HG03039 (cell line): ENCODE results near the gene EIF5B.
"Not testable (repeated sequence)": the region's sequence is repeated elsewhere in the genome, so short reads cannot be mapped to it uniquely, and the experiment has no call there.

Experiments used
- ATAC-seq: cut with Tn5 transposase; IDR thresholded peaks from one replicate; pipeline ENCODE4 v1.9.1; 2021; ENCODE audit warnings: mild to moderate bottlenecking, moderate library complexity; ENCODE audit not compliant: unreplicated experiment

Gene EIF5B, protein sequence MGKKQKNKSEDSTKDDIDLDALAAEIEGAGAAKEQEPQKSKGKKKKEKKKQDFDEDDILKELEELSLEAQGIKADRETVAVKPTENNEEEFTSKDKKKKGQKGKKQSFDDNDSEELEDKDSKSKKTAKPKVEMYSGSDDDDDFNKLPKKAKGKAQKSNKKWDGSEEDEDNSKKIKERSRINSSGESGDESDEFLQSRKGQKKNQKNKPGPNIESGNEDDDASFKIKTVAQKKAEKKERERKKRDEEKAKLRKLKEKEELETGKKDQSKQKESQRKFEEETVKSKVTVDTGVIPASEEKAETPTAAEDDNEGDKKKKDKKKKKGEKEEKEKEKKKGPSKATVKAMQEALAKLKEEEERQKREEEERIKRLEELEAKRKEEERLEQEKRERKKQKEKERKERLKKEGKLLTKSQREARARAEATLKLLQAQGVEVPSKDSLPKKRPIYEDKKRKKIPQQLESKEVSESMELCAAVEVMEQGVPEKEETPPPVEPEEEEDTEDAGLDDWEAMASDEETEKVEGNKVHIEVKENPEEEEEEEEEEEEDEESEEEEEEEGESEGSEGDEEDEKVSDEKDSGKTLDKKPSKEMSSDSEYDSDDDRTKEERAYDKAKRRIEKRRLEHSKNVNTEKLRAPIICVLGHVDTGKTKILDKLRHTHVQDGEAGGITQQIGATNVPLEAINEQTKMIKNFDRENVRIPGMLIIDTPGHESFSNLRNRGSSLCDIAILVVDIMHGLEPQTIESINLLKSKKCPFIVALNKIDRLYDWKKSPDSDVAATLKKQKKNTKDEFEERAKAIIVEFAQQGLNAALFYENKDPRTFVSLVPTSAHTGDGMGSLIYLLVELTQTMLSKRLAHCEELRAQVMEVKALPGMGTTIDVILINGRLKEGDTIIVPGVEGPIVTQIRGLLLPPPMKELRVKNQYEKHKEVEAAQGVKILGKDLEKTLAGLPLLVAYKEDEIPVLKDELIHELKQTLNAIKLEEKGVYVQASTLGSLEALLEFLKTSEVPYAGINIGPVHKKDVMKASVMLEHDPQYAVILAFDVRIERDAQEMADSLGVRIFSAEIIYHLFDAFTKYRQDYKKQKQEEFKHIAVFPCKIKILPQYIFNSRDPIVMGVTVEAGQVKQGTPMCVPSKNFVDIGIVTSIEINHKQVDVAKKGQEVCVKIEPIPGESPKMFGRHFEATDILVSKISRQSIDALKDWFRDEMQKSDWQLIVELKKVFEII

GRCh38 chr2:99337113-99338028, at the start of gene EIF5B:
Gene EIF5B (plus strand): TSS chr2:99337389. CDS start chr2:99337555, 166 bp downstream.
- peak; percentile 57 for ATAC-seq

- ATAC-seq = no peak
Observed at GRCh38 chr2:99297994-99298393, 39.2 kb upstream of the EIF5B start.

DNA sequence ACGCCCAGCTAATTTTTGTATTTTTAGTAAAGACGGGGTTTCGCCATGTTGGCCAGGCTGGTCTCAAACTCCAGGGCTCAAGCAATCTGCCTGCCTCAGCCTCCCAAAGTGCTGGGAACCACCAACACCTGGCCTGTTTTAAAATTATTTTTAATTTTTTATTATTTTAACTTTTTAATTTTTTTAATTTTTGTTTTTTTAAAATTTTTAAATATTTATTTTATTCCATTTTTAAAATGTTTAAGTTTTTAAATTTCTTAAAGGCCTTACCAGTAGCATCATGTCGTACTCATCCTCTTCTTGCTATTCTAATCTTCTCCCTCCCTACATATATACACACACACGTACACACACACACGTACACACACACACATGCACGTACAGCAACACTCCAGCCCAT, 37.6 kb upstream of the EIF5B start:
- no peak for ATAC-seq

DNA sequence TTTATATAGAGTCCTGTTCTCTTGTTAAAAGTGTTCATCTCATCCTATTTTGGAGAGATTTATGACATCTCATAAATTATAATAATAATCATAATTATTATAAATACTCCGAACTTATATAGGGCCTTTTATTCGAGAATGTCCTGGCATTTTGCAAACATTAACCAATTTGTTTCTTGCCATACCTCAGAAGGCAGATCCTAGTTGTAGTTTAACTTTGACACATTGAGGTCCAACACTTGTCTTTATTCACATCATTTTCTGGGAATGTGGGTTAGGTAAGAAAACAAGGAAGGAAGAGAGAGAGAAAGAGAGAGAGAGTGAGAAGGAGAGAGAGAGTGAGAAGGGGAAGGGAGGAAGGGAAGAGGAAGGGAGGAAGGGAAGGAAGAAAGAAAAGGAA, 36.1 kb upstream of the EIF5B start, which contains the start of gene LYG1:
Gene LYG1 (minus strand): TSS at position 101 of the 400 bp plus-strand sequence. CDS start 5,527 bp downstream, outside the sequence.
- ATAC-seq = not testable (repeated sequence)

GRCh38 chr2:99317161-99317872, 19.9 kb upstream of the EIF5B start:
- ATAC-seq = no peak

GRCh38 chr2:99317873-99318200, 19.4 kb upstream of the EIF5B start:
- ATAC-seq = not testable (repeated sequence)

DNA sequence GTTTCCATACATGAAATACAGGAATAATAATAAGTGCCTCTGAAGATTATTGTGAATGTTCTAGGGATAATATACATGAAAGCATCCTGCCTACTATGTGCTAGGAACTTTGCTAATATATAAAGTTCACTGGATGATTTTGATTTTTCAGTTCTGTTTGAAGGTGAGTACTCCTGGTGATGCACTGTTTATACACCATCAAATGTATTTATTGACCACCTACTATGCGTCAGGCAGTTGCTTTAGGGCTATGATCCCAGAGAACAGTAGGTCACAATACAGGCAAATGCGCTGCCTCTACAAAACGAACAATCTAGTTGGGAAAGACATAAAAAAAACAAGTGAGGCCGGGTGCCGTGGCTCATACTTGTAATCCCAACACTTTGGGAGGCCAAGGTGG, 11.8 kb upstream of the EIF5B start:
- no peak for ATAC-seq

DNA sequence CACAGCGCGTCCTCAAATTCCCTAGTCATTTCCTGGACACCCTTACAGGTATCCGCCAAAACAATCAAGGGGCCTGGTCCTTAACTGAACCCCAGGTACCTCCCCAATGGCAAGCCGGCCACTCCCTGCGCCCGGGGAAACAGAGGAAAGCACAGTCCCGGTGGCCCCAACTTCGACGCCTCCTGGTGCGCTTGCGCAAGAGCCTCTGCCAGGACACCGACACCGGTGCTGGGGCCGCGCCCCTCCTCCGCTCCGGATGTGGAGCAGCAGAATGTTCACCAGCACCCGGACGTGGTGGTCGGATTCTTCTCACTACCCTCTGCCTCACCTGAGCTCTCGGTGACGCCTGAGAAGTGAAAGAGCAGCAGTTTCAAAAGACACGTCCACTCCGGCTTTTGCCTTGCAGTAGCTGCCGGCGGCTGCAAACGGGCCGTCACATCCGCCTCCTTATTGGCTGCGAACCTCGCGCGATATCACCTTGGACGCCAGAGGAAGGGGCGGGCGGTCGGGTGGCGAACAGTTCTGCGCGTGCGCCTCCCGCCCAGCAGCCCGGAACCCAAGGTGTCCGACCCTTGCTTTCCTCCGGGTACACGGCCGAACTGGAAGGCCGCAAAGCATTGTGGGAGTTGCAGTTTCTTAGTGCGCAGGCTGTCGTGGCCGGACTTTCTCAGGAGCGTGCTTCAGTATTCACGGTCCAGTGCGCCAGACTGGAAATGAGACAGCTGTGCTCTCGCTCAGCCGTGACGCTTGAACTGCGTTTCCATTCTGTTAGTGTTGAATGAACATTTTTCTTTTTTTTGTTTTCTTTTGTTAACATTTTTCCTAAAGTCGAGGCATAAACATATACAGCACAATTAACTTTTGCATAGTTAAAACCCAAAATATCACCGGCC, 1.0 kb upstream of the EIF5B start, which contains the start of gene TXNDC9:
Gene TXNDC9 (minus strand): TSS at position 423 of the 893 bp plus-strand sequence. CDS start 3,123 bp downstream, outside the sequence.
- ATAC-seq = peak; percentile 72

- peak; percentile 5 for ATAC-seq
Observed at GRCh38 chr2:99336804-99337112, 431 bp upstream of the EIF5B start.

DNA sequence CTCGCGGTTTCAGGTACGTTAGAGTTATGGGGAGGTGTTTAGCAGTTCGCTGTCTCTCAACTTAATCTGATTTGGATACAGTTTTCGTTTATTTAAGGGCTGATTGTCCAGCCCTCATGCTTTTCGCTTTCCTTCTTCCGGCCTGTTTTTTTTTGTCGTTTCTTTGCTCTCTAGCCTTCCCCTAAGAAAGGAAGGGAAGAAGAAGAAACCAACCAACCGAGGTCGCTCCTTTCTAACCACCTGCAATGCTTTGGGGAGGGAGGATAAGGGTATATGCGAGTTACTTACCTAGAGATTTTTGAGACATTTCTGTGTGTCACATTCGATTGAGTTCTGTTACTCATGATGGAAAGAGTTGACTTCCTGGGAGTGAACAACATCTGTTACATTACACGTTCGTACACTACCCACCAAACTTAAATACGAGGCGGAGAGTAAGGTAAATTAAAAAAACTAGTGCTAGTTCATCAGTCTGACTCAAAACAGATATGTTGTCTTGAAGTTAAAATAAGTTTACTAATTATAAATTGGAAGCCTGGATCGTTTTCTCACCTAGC, 918 bp downstream of the EIF5B start:
- ATAC-seq = no peak

- ATAC-seq = no peak
Observed at GRCh38 chr2:99340669-99341236, 3.6 kb downstream of the EIF5B start.

- ATAC-seq = no peak
Observed at GRCh38 chr2:99342536-99342935, 5.3 kb downstream of the EIF5B start.

- ATAC-seq = not testable (repeated sequence)
Observed at GRCh38 chr2:99345446-99345845, 8.3 kb downstream of the EIF5B start.

DNA sequence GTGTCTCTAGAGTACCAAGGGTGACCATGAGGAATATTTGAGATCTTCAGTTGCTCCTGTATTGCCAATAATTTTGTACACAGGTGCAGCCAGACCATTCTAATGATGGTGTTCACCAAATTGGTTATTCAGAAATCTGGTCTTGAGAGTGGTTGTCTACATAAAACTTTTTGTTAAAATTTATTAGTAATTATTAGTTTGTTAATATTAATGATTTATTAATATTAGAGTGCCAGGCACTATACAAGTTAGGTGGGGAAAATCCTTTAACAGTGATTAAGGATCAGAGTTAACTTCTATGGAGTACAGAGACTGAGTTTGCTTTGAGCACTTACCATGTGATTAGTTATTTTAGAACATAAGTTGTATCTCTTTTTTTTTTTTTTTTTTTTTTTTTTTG, 9.0 kb downstream of the EIF5B start:
- ATAC-seq = no peak

GRCh38 chr2:99348173-99348572, 11.0 kb downstream of the EIF5B start:
- no peak for ATAC-seq

DNA sequence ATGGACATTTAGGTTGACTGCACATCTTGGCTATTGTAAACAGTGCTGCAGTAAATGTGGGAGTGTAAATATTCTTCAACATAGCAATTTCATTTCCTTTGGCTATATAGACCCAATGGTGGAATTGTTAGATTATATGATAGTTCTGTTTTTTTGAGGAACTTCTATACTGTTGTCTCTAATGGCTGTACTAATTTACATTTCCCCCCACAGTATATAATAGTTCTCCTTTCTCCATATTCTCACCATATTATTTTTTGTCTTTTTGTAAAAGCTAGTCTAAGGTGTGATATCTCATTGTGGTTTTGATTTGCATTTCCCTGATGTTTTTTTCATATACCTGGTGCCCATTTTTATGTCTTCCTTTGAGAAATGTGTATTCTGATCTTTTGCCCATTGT, 13.0 kb downstream of the EIF5B start:
- ATAC-seq = no peak

DNA sequence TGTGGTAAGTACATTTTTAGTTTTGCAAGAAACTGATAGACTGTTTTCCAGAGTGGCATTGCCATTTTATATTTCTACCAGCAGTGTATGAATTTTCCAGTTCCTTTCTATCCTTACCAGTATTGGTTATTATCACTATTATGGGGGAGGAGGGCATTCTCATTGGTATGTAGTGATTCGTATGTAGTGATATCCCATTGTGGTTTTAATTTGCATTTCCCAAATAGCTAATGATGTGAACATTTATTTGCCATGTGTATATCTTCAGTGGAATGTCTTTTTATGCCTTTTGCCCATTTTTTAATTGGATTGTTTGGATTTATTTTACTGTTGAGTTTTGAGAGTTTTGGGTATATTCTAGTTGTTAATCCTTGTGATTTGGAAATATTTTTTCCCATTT, 16.9 kb downstream of the EIF5B start:
- no peak for ATAC-seq

- ATAC-seq = not testable (repeated sequence)
Observed at GRCh38 chr2:99354825-99355224, 17.6 kb downstream of the EIF5B start.
